ENCODE measurements around the gene KAT8.

DNA sequence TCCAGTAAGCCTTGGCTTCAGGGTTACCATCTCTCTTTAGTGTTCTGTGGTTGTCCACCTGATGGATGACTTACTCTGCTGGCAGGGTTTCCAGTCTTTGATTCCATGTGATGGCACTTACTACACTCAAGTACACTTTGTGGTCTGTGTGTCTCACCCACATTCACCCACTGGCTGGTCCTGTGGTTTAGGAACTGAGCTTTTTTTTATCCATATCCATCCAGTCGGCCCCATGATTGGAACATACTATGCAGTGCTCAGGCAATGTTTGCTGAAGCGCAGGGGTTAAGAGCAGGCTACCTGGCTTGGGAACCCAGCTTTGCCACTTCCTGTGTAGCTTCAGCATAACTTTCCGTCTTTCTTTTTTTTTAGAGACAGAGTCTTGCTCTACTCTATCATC, 59.7 kb downstream of the KAT8 start:
- TF ChIP-seq, protein P1, sequence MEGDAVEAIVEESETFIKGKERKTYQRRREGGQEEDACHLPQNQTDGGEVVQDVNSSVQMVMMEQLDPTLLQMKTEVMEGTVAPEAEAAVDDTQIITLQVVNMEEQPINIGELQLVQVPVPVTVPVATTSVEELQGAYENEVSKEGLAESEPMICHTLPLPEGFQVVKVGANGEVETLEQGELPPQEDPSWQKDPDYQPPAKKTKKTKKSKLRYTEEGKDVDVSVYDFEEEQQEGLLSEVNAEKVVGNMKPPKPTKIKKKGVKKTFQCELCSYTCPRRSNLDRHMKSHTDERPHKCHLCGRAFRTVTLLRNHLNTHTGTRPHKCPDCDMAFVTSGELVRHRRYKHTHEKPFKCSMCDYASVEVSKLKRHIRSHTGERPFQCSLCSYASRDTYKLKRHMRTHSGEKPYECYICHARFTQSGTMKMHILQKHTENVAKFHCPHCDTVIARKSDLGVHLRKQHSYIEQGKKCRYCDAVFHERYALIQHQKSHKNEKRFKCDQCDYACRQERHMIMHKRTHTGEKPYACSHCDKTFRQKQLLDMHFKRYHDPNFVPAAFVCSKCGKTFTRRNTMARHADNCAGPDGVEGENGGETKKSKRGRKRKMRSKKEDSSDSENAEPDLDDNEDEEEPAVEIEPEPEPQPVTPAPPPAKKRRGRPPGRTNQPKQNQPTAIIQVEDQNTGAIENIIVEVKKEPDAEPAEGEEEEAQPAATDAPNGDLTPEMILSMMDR (conservative IDR thresholded peaks at IDR 0.05; ENCODE audit: low read length), result no peak
- TF ChIP-seq EZH2phosphoT487 (IDR thresholded peaks at IDR 0.05; ENCODE audit: borderline replicate concordance, low read depth, low read length), result no peak
